HG03520 (cell line): ENCODE data around the gene MYL6B.

ENCODE experiments used
- ATAC-seq: cut with Tn5 transposase; IDR thresholded peaks from one replicate; pipeline ENCODE4 v1.9.1; 2021; ENCODE audit warnings: mild to moderate bottlenecking, moderate library complexity; ENCODE audit not compliant: unreplicated experiment

Gene MYL6B

DNA sequence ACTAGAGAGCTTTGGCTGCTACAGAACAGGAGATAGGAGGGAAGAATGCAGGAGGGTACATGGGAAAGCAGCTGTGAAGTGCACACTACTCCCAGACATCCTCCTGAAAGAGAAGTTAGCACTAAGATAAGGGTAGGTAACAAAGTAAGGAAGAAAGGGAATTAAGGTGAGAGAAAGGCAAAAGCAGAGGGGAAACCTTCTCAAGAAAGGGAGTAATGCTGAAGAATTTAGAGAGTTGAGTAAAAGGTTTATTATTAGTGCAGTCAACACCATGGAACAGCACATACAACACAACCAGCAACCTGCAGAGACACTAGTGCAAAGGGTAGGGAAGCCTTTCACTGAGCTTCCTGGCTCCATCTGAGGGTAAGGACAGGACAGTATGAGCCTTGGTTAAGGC is 51.9 kb downstream of the MYL6B start:
- no peak for ATAC-seq

DNA sequence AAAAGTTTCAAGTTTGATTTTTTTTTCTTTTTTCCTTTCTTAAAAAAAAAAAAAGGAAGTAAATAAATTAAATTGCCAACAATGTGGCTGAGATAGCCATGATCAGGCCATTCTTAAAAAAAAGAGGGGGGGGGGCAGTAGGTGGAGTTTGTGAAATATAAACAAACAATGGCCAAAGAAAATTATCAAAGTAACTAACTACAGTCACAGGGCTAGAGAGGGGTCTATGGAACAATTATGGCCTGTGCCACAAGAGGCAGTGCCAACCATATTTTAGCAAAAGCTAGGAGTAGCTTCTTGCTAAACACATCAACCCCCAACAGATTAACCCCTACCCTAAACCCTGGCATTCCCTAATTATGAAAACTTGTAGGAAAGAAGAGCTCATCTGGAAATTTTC is 53.1 kb downstream of the MYL6B start:
- no peak for ATAC-seq

DNA sequence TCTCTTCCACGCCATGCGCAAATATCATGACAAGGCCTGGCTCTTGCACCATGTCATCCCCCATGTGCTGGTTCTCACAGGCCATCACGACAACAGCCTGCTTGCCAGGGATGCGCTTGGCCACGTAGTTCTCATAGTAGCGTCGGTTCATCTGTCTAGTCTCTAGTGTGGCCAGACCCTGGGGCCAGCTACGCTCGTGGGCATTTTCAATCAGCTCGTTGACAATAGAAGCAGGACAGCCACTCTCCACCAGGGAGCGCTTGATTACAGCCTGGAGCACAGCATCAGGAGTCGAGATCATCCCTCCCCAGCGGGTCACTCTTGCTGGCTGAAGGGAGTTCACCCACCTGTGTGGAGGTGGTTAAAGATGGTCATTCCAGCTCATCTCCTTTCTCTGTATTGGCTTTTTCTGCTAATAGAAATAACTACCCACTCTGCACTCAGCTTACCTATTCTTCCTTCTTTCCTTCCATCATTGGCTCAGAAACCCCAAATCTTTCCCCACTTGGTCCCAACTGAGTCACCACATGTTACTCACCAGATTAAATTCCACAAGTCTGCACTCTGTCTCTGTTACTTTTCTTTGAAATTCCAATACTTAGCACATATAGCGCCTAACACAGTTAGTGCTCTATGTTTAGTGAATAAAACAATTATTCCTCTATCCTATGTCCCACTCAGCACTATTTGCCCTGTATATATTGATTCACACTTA is 54.2 kb downstream of the MYL6B start:
- no peak for ATAC-seq
